PFSK-1 (cell line): Measurements from ENCODE around the gene FBXL13.

Source experiments
- POLR2AphosphoS5 ChIP-seq: IDR thresholded peaks from 2 replicates; pipeline ENCODE4 v1.6.1; 2012; ENCODE audit warnings: low read depth, mild to moderate bottlenecking, control low read depth, low read length, moderate library complexity
- REST ChIP-seq, 2 experiments: IDR thresholded peaks; 2 replicates each; pipeline versions ENCODE4 v1.6.1 to v1.8.0; 2011 to 2012; ENCODE audit warnings: low read depth in 2 of 2, low read length in 2 of 2, control low read depth in 1 of 2, inconsistent platforms in 1 of 2, mild to moderate bottlenecking in 1 of 2, moderate library complexity in 1 of 2; ENCODE audit not compliant: insufficient read depth in 1 of 2
- TAF1 ChIP-seq: IDR thresholded peaks from 2 replicates; pipeline ENCODE4 v1.6.1; 2012; ENCODE audit warnings: low read length, control low read depth, borderline replicate concordance; ENCODE audit not compliant: insufficient read depth

GRCh38 chr7:103082497-103082896, 7.9 kb upstream of the FBXL13 start:
- TF ChIP-seq TAF1 (no peak), POLR2AphosphoS5 (no peak), REST (IDR thresholded peaks at IDR 0.05; ENCODE audit: insufficient read depth in 1 of 2, low read depth in 2 of 2, low read length in 2 of 2) (no peak)
